GM23338 (cell line): ENCODE results near the gene OR51I1. TPM values are rescaled to one million over a fixed set of nuclear protein-coding genes. Genes with fewer than 3 reads are reported as not detected.

Experiments
- ATAC-seq: fragments of 200-7000 bp; cut with Tn5 transposase; 3 replicates; pipeline ENCODE4 v1.9.1; 2020
- DNase-seq: peaks from one replicate; pipeline ENCODE4 v3.0.0-alpha.2; 2015; ENCODE audit warnings: low spot score
- H2AFZ ChIP-seq: fragments of 200-600 bp; sonication (generic); 2 replicates; pipeline ENCODE4 v1.8.0; 2016; ENCODE audit warnings: antibody characterized with exemption, mild to moderate bottlenecking, moderate library complexity
- H3F3A ChIP-seq: fragments of 200-600 bp; sonication (generic); replicated peaks from 2 replicates; pipeline ENCODE4 v1.8.0; 2017; ENCODE audit warnings: antibody characterized with exemption, mixed run types, low read depth
- H3K27ac ChIP-seq: fragments of 200-600 bp; sonication (generic); 2 replicates; pipeline ENCODE4 v1.6.1; 2016; ENCODE audit warnings: low read depth
- H3K27me3 ChIP-seq: fragments of 200-600 bp; sonication (generic); 2 replicates; pipeline ENCODE4 v1.8.0; 2016; ENCODE audit warnings: mild to moderate bottlenecking, mixed run types, moderate library complexity; ENCODE audit not compliant: insufficient read depth
- H3K36me3 ChIP-seq: fragments of 200-600 bp; sonication (generic); 2 replicates; pipeline ENCODE4 v1.8.0; 2016; ENCODE audit warnings: mild to moderate bottlenecking; ENCODE audit not compliant: insufficient read depth
- H3K4me1 ChIP-seq: fragments of 200-600 bp; sonication (generic); 2 replicates; pipeline ENCODE4 v1.8.0; 2016; ENCODE audit warnings: mild to moderate bottlenecking, moderate library complexity; ENCODE audit not compliant: insufficient read depth
- H3K4me2 ChIP-seq: fragments of 200-600 bp; sonication (generic); 2 replicates; pipeline ENCODE4 v1.7.1; 2017; ENCODE audit warnings: mixed run types
- H3K4me3 ChIP-seq: fragments of 200-600 bp; sonication (generic); 2 replicates; pipeline ENCODE4 v1.6.1; 2016; ENCODE audit warnings: mixed run types
- H3K79me2 ChIP-seq: fragments of 200-600 bp; sonication (generic); replicated peaks from 2 replicates; pipeline ENCODE4 v1.8.0; 2017; ENCODE audit warnings: mild to moderate bottlenecking; ENCODE audit not compliant: insufficient read depth
- H3K9me2 ChIP-seq: fragments of 200-600 bp; sonication (generic); 2 replicates; pipeline ENCODE4 v1.8.0; 2017; ENCODE audit not compliant: insufficient read depth
- H4K20me1 ChIP-seq: fragments of 200-600 bp; sonication (generic); replicated peaks from 2 replicates; pipeline ENCODE4 v1.8.0; 2017; ENCODE audit warnings: mild to moderate bottlenecking; ENCODE audit not compliant: insufficient read depth
- H3K27ac Mint-ChIP-seq: 2 replicates; pipeline ENCODE4 v1.8.0; 2020; ENCODE audit warnings: inconsistent platforms, mild to moderate bottlenecking, moderate library complexity, mixed read lengths
- H3K27me3 Mint-ChIP-seq: 3 replicates; pipeline ENCODE4 v1.8.0; 2022; ENCODE audit warnings: low read depth, mild to moderate bottlenecking, moderate library complexity, mixed read lengths, inconsistent platforms; ENCODE audit not compliant: insufficient read depth, poor library complexity
- H3K36me3 Mint-ChIP-seq: 3 replicates; pipeline ENCODE4 v1.8.0; 2021; ENCODE audit warnings: low read depth, mild to moderate bottlenecking, inconsistent platforms, moderate library complexity, mixed read lengths
- H3K4me1 Mint-ChIP-seq: 3 replicates; pipeline ENCODE4 v1.8.0; 2020; ENCODE audit warnings: mild to moderate bottlenecking, inconsistent platforms, mixed read lengths
- H3K4me3 Mint-ChIP-seq: 3 replicates; pipeline ENCODE4 v1.8.0; 2021; ENCODE audit warnings: moderate library complexity, mild to moderate bottlenecking, inconsistent platforms, mixed read lengths
- H3K9me3 Mint-ChIP-seq: 3 replicates; pipeline ENCODE4 v1.8.0; 2020; ENCODE audit warnings: moderate library complexity, mild to moderate bottlenecking, inconsistent platforms, mixed read lengths
- CREB1 ChIP-seq: fragments of 250-450 bp; sonication (Bioruptor Pico); IDR thresholded peaks from 2 replicates; pipeline ENCODE4 v1.5.0; 2020; ENCODE audit warnings: low read depth, mild to moderate bottlenecking, moderate library complexity
- CTCF ChIP-seq, 2 experiments: fragments of 200-600 bp in 1 of 2; sonication (generic) in 1 of 2; conservative IDR thresholded peaks; 2 replicates each; pipeline versions ENCODE4 v1.5.1 to v1.6.1; 2016 to 2017; ENCODE audit warnings: antibody characterized with exemption in 2 of 2, low read depth in 2 of 2, mild to moderate bottlenecking in 2 of 2, moderate library complexity in 1 of 2
- ETS1 ChIP-seq: IDR thresholded peaks from 2 replicates; pipeline ENCODE4 v1.6.1; 2016; ENCODE audit warnings: antibody characterized with exemption
- EZH2 ChIP-seq: fragments of 200-600 bp; sonication (generic); IDR thresholded peaks from one replicate; pipeline ENCODE4 v1.8.0; 2017; ENCODE audit warnings: antibody characterized with exemption, mild to moderate bottlenecking, low read depth; ENCODE audit not compliant: unreplicated experiment
- EZH2phosphoT487 ChIP-seq: fragments of 200-600 bp; sonication (generic); IDR thresholded peaks from one replicate; pipeline ENCODE4 v1.8.1; 2018; ENCODE audit warnings: antibody characterized with exemption; ENCODE audit not compliant: unreplicated experiment
- JUNB ChIP-seq: IDR thresholded peaks from one replicate; pipeline ENCODE4 v1.6.1; 2016; ENCODE audit warnings: antibody characterized with exemption; ENCODE audit not compliant: unreplicated experiment
- NANOG ChIP-seq: IDR thresholded peaks from 2 replicates; pipeline ENCODE4 v1.6.1; 2016; ENCODE audit warnings: antibody characterized with exemption, borderline replicate concordance
- POLR2AphosphoS5 ChIP-seq: IDR thresholded peaks from 2 replicates; pipeline ENCODE4 v1.6.1; 2016; ENCODE audit warnings: antibody characterized with exemption, low read depth
- REST ChIP-seq: IDR thresholded peaks from one replicate; pipeline ENCODE4 v1.6.1; 2018; ENCODE audit warnings: antibody characterized with exemption; ENCODE audit not compliant: unreplicated experiment
- ZNF114 ChIP-seq: fragments of 250-450 bp; sonication (Bioruptor Pico); IDR thresholded peaks from 2 replicates; pipeline ENCODE4 v1.5.0; 2020; ENCODE audit warnings: mild to moderate bottlenecking, moderate library complexity
- ZNF331 ChIP-seq: fragments of 250-450 bp; sonication (Bioruptor Pico); IDR thresholded peaks from 2 replicates; pipeline ENCODE4 v1.5.0; 2020; ENCODE audit warnings: low read depth, mild to moderate bottlenecking, moderate library complexity
- ZNF462 ChIP-seq: fragments of 250-450 bp; sonication (Bioruptor Pico); IDR thresholded peaks from 2 replicates; pipeline ENCODE4 v1.5.0; 2020; ENCODE audit warnings: mild to moderate bottlenecking, moderate library complexity
- long read RNA-seq: library from polyadenylated mRNA; unstranded; transcript quantifications from one replicate; pipeline ENCODE4 v2.0.0, GENCODE V29; 2020; ENCODE audit not compliant: unreplicated experiment
- polyA plus RNA-seq: library from polyadenylated mRNA; unstranded; fragments of >200 nt; fragmentation: Nextera tagmentation; extraction: Ambion mirVana; gene quantifications from 2 replicates; pipeline ENCODE4 v1.2.1, GENCODE V29; 2016
- total RNA-seq: library from RNA; depleted of rRNA; stranded (reverse); fragments of >200 nt; shearing (Covaris generic); gene quantifications from 2 replicates; pipeline ENCODE4 v1.2.3, GENCODE V29; 2014; rRNA removed

The OR51I1 gene
- total RNA-seq: 1.1 TPM in 1 of 2 replicates, not detected in the other
- not detected in 2 replicates for polyA plus RNA-seq
- long read RNA-seq: 0 reads

GRCh38 chr11:5441414-5441813, at the start of gene OR51I1:
OR51I1 (minus strand) TSS chr11:5441514; CDS start chr11:5441514, 0 bp downstream.
- no peaks in the 10 kb centered on the region for H3K9me3 Mint-ChIP-seq
- H3K9me2 ChIP-seq: peaks cover 6% of the 10 kb centered on the region; the same call in 1 of the 2 replicates
- peaks cover 1% of the 10 kb centered on the region for H3K27me3 Mint-ChIP-seq
- no peak within 1 kb of the TSS for H2AFZ ChIP-seq
- H3K27ac Mint-ChIP-seq: no peak within 1 kb of the TSS
- DNase-seq (no peak), ATAC-seq (no peak)
- H3K27ac ChIP-seq: no peak within 1 kb of the TSS
- no peaks in the 10 kb centered on the region for H3K27me3 ChIP-seq
- H4K20me1 ChIP-seq: no peaks in the 10 kb centered on the region
- TF ChIP-seq ZNF114 (CRISPR knock-in tag) (no peak), EZH2phosphoT487 (no peak), REST (no peak), EZH2 (no peak), CTCF (conservative IDR thresholded peaks at IDR 0.05; ENCODE audit: low read depth in 2 of 2) (no peak), POLR2AphosphoS5 (no peak), ZNF331 (CRISPR knock-in tag) (no peak), NANOG (no peak), JUNB (no peak), CREB1 (CRISPR knock-in tag) (no peak), ZNF462 (CRISPR knock-in tag) (no peak), ETS1 (no peak)
- H3K36me3 ChIP-seq: no peaks in the 10 kb centered on the region
- H3K4me1 ChIP-seq: no peaks in the 10 kb centered on the region
- no peak within 1 kb of the TSS for H3K4me3 ChIP-seq
- H3K4me1 Mint-ChIP-seq: no peaks in the 10 kb centered on the region
- H3K79me2 ChIP-seq: no peaks in the 10 kb centered on the region
- H3F3A ChIP-seq: no peaks in the 10 kb centered on the region
- H3K36me3 Mint-ChIP-seq: no peaks in the 10 kb centered on the region
- H3K4me3 Mint-ChIP-seq: no peak within 1 kb of the TSS
- H3K4me2 ChIP-seq: no peak within 1 kb of the TSS
